DOHH2 (cell line): ENCODE measurements around the gene SLC30A9.

ENCODE experiments used
- H3F3A ChIP-seq: fragments of 200-600 bp; sonication (generic), shearing (Covaris generic); 2 replicates; pipeline ENCODE4 v1.6.0; 2016; ENCODE audit warnings: antibody characterized with exemption, mild to moderate bottlenecking; ENCODE audit not compliant: control insufficient read depth, insufficient read depth
- H3K27ac ChIP-seq: fragments of 200-600 bp; sonication (generic); 2 replicates; pipeline ENCODE4 v1.5.1; 2014; ENCODE audit warnings: low read depth, mild to moderate bottlenecking, low read length, moderate library complexity
- H3K27me3 ChIP-seq: fragments of 200-600 bp; sonication (generic); 2 replicates; pipeline ENCODE4 v1.6.1; 2014; ENCODE audit warnings: mild to moderate bottlenecking, low read length, mixed read lengths; ENCODE audit not compliant: control insufficient read depth
- H3K36me3 ChIP-seq: fragments of 200-600 bp; sonication (generic); 2 replicates; pipeline ENCODE4 v1.6.1; 2014; ENCODE audit warnings: mild to moderate bottlenecking, low read length, moderate library complexity, mixed read lengths; ENCODE audit not compliant: control insufficient read depth
- H3K4me1 ChIP-seq: fragments of 200-600 bp; sonication (generic); 2 replicates; pipeline ENCODE4 v1.6.1; 2014; ENCODE audit warnings: mild to moderate bottlenecking, low read length, mixed read lengths; ENCODE audit not compliant: control insufficient read depth
- H3K4me2 ChIP-seq: fragments of 200-600 bp; sonication (generic); 2 replicates; pipeline ENCODE4 v1.6.0; 2014; ENCODE audit warnings: mild to moderate bottlenecking, low read length, moderate library complexity
- H3K4me3 ChIP-seq: fragments of 200-600 bp; sonication (generic); 2 replicates; pipeline ENCODE4 v1.5.1; 2014; ENCODE audit warnings: mild to moderate bottlenecking, low read length, mixed read lengths
- H3K79me2 ChIP-seq: fragments of 200-600 bp; sonication (generic); 2 replicates; pipeline ENCODE4 v1.6.1; 2014; ENCODE audit warnings: mild to moderate bottlenecking, low read length, mixed read lengths; ENCODE audit not compliant: control insufficient read depth
- H3K9me2 ChIP-seq: fragments of 200-600 bp; sonication (generic); replicated peaks from 2 replicates; pipeline ENCODE4 v1.6.1; 2014; ENCODE audit warnings: mild to moderate bottlenecking, low read length, mixed read lengths; ENCODE audit not compliant: control insufficient read depth
- H3K9me3 ChIP-seq: fragments of 200-600 bp; sonication (generic); 2 replicates; pipeline ENCODE4 v1.6.1; 2014; ENCODE audit warnings: antibody characterized with exemption, low read length, mixed read lengths; ENCODE audit not compliant: control insufficient read depth, insufficient read depth
- H4K20me1 ChIP-seq: fragments of 200-600 bp; sonication (generic); 2 replicates; pipeline ENCODE4 v1.6.0; 2014; ENCODE audit warnings: low read depth, mild to moderate bottlenecking, antibody characterized with exemption, low read length, moderate library complexity; ENCODE audit not compliant: control insufficient read depth, insufficient read depth
- EZH2phosphoT487 ChIP-seq: fragments of 200-600 bp; sonication (generic); IDR thresholded peaks from 2 replicates; pipeline ENCODE4 v1.6.1; 2017; ENCODE audit warnings: borderline replicate concordance, mild to moderate bottlenecking, antibody characterized with exemption, low read length, moderate library complexity, mixed read lengths
- TF ChIP-seq, protein P1 (sequence below): fragments of 200-600 bp; sonication (generic); IDR thresholded peaks from one replicate; pipeline ENCODE4 v1.5.1; 2014; ENCODE audit warnings: antibody characterized with exemption, mild to moderate bottlenecking, low read depth, low read length; ENCODE audit not compliant: poor library complexity, severe bottlenecking

The SLC30A9 gene

DNA sequence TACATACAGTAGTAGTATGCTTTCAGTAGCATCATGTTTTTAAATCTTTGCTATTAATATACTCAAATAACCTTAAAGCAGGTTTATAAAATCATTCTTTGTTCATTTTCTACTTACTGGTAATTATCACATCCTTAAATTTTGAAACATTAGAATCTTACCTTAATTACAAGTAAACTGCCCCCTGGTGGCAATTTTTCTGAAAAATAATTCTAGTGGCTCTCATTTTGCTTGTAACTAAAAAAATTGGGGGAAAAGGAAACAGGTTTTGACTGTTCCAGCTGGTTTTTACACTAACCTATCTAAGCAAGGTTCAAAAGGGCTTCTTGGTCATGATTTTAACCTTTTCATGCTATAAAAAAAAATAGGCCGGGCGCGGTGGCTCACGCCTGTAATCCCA lies 27.2 kb upstream of the SLC30A9 start:
- H3K36me3 ChIP-seq = no peaks in the 10 kb centered on the region
- no peaks in the 10 kb centered on the region for H3K79me2 ChIP-seq
- H3K4me2 ChIP-seq = no peak overlapping the region
- no peaks in the 10 kb centered on the region for H3K27me3 ChIP-seq
- H3K4me3 ChIP-seq = no peak overlapping the region
- peaks cover 12% of the 10 kb centered on the region; the same call in 1 of the 2 replicates for H3F3A ChIP-seq
- no peak overlapping the region for H3K27ac ChIP-seq
- H3K9me3 ChIP-seq = no peaks in the 10 kb centered on the region
- TF ChIP-seq, protein P1, sequence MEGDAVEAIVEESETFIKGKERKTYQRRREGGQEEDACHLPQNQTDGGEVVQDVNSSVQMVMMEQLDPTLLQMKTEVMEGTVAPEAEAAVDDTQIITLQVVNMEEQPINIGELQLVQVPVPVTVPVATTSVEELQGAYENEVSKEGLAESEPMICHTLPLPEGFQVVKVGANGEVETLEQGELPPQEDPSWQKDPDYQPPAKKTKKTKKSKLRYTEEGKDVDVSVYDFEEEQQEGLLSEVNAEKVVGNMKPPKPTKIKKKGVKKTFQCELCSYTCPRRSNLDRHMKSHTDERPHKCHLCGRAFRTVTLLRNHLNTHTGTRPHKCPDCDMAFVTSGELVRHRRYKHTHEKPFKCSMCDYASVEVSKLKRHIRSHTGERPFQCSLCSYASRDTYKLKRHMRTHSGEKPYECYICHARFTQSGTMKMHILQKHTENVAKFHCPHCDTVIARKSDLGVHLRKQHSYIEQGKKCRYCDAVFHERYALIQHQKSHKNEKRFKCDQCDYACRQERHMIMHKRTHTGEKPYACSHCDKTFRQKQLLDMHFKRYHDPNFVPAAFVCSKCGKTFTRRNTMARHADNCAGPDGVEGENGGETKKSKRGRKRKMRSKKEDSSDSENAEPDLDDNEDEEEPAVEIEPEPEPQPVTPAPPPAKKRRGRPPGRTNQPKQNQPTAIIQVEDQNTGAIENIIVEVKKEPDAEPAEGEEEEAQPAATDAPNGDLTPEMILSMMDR = peak; percentile 55
- TF ChIP-seq EZH2phosphoT487 = no peak
- H4K20me1 ChIP-seq = no peaks in the 10 kb centered on the region
- H3K9me2 ChIP-seq = no peaks in the 10 kb centered on the region
- H3K4me1 ChIP-seq = no peaks in the 10 kb centered on the region

DNA sequence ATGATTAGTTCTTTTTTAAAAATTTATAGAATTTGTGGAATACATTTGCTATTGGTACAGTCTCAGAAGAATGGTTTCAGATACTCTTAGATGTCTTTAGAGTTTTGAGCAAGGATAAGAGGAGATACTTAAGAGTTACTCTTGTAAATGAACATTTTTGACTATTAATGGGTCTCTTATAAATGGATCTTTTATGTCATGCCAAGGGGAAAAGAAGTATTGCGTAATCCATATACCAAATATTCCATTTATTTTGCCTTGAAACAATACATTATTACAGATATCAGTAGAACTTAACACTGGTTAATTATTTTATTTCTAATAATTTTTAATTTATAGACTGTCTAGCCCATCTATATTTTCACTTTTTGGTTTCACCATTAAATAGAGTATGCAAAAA lies 25.9 kb upstream of the SLC30A9 start:
- Histone ChIP-seq H4K20me1 (no peaks in the 10 kb centered on the region), H3F3A (peaks cover 12% of the 10 kb centered on the region; the same call in 1 of the 2 replicates), H3K79me2 (no peaks in the 10 kb centered on the region), H3K4me1 (no peaks in the 10 kb centered on the region), H3K36me3 (no peaks in the 10 kb centered on the region), H3K4me3 (no peak overlapping the region), H3K27me3 (no peaks in the 10 kb centered on the region), H3K9me2 (no peaks in the 10 kb centered on the region), H3K9me3 (peaks cover 5% of the 10 kb centered on the region; the same call in 1 of the 2 replicates), H3K4me2 (no peak overlapping the region), H3K27ac (no peak overlapping the region)
- TF ChIP-seq, protein P1 = no peak
- no peak for TF ChIP-seq EZH2phosphoT487

DNA sequence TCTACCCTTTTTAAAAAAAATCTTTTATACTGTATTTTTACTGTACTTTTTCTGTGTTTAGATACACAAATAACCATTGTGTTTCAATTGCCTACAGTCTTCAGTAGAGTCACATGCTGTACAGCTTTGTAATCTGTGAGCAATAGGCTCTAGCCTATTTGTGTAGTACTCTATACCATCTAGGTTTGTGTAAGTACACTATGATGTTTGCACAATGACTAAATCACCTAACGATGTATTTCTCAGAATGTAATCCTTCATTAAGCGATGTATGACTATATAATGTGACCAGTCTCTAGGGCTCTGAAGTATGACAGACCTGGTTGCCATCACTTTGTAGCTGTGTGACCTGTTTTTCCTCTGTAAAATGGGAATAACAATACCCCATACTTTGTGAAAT lies 22.9 kb upstream of the SLC30A9 start:
- TF ChIP-seq, protein P1 = no peak
- TF ChIP-seq EZH2phosphoT487 = no peak
- H3K79me2 ChIP-seq = no peaks in the 10 kb centered on the region
- peaks cover 5% of the 10 kb centered on the region; the same call in 1 of the 2 replicates for H3F3A ChIP-seq
- no peak overlapping the region for H3K27ac ChIP-seq
- no peaks in the 10 kb centered on the region for H3K27me3 ChIP-seq
- peaks cover 5% of the 10 kb centered on the region; the same call in 1 of the 2 replicates for H3K9me3 ChIP-seq
- H3K9me2 ChIP-seq = no peaks in the 10 kb centered on the region
- H3K4me1 ChIP-seq = no peaks in the 10 kb centered on the region
- no peak overlapping the region for H3K4me3 ChIP-seq
- H3K36me3 ChIP-seq = no peaks in the 10 kb centered on the region
- H4K20me1 ChIP-seq = no peaks in the 10 kb centered on the region
- no peak overlapping the region for H3K4me2 ChIP-seq
